ENCODE data around the gene SMIM28.
"Not testable (repeated sequence)": the region's sequence is repeated elsewhere in the genome, so short reads cannot be mapped to it uniquely, and the experiment has no call there.

SMIM28 gene

GRCh38 chr6:138410048-138410735, 32.5 kb downstream of the SMIM28 start:
- DNase-seq: no peak

- no peak for DNase-seq
These were observed 33.5 kb downstream of the SMIM28 start for GRCh38 chr6:138410972-138411880.

GRCh38 chr6:138415125-138415524, 37.4 kb downstream of the SMIM28 start:
- DNase-seq: peak in 1 of 2 donors; percentile 29

GRCh38 chr6:138416206-138416605, 38.5 kb downstream of the SMIM28 start:
- DNase-seq: no peak

GRCh38 chr6:138417493-138418117, 39.9 kb downstream of the SMIM28 start:
- DNase-seq: no peak

- DNase-seq: no peak
These were observed 40.5 kb downstream of the SMIM28 start for GRCh38 chr6:138418118-138418742.

- DNase-seq: no peak
These were observed 42.1 kb downstream of the SMIM28 start for GRCh38 chr6:138419766-138420165.

- no peak for DNase-seq
These were observed 42.7 kb downstream of the SMIM28 start for GRCh38 chr6:138420356-138420755.

- DNase-seq: no peak
These were observed 43.4 kb downstream of the SMIM28 start for GRCh38 chr6:138421089-138421488.

GRCh38 chr6:138421608-138422007, 43.9 kb downstream of the SMIM28 start:
- no peak for DNase-seq

- no peak for DNase-seq
These were observed 45.2 kb downstream of the SMIM28 start for GRCh38 chr6:138422861-138423260.

- no peak for DNase-seq
These were observed 46.5 kb downstream of the SMIM28 start for GRCh38 chr6:138424004-138424904.

- DNase-seq: not testable (repeated sequence)
These were observed 47.6 kb downstream of the SMIM28 start for GRCh38 chr6:138425256-138425655.

- no peak for DNase-seq
These were observed 48.9 kb downstream of the SMIM28 start for GRCh38 chr6:138426500-138427123.

- DNase-seq: peak in 1 of 2 donors; percentile 40
These were observed 50.0 kb downstream of the SMIM28 start for GRCh38 chr6:138427701-138428100.

GRCh38 chr6:138428944-138429598, 51.4 kb downstream of the SMIM28 start:
- DNase-seq: peak in 1 of 2 donors; percentile 63

- no peak for DNase-seq
These were observed 52.1 kb downstream of the SMIM28 start for GRCh38 chr6:138429761-138430160.

- DNase-seq: peak; percentile 34 to 56
These were observed 52.8 kb downstream of the SMIM28 start for GRCh38 chr6:138430361-138431145.

- no peak for DNase-seq
These were observed 53.8 kb downstream of the SMIM28 start for GRCh38 chr6:138431256-138432062.

Data from hippocampal formation (tissue), 2 donors.